ENCODE results near the gene ARGLU1. TPM values are rescaled to one million over a fixed set of nuclear protein-coding genes. Genes with fewer than 3 reads are reported as not detected.
A peak's percentile ranks its signal among the peaks of the same experiment; 100 is the strongest.

Gene ARGLU1
- total and polyA plus RNA-seq, 9 of the 15 experiments (the other 6 are each of a cell fraction or from before 2014, with no cell fraction given) = 19.3 to 99.9 (median 49.3) TPM

DNA sequence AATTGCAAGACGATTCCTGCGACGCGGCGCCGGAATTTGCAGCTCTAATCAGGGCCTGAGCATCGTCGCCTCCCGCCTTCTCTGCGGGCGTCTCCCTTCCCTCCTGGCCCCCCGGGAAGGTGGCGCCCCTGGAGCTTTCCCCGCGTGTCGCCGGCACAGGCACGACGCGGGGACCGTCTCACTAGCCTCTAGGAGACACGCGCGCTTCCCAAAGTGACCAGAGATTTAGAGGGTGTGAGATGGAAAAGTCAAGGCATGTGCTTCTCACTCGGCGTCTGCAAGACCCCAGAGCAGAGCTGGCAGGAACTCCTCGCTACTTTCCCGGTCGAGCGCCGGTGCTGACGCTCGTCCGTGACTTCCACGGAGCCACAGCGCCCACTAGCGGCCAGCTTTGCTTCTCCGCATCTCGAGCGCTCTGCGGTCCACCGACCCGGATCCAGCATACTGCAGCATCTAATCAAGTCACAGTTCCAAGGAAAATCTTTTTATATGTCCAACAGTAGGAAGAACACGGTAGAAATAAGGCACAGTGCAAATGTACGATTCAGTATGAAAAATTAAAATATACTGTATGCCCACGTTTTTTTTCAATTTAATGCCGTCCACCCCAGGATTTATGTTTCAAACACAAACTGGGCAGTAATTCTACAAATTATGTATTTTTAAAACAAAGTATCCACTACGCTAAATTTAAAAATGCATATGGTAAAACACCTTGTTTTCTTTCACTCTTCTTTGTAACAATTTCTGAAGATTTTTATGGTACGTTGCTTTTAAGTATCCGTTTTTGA lies 31.5 kb downstream of the ARGLU1 start (continued):
- peak; percentile 82 for TF ChIP-seq MGA (IDR thresholded peaks at IDR 0.05)
- TF ChIP-seq L3MBTL2 (IDR thresholded peaks at IDR 0.05) = peak; percentile 80; the same call in 1 of the 2 replicates
- no peak for TF ChIP-seq NCOA4 (IDR thresholded peaks at IDR 0.05; ENCODE audit: partially characterized antibody)
- no peak for TF ChIP-seq FOXA3 (CRISPR knock-in tag; conservative IDR thresholded peaks at IDR 0.05 in 1 of 2, IDR thresholded peaks at IDR 0.05 in 1 of 2)
- TF ChIP-seq, protein P1, sequence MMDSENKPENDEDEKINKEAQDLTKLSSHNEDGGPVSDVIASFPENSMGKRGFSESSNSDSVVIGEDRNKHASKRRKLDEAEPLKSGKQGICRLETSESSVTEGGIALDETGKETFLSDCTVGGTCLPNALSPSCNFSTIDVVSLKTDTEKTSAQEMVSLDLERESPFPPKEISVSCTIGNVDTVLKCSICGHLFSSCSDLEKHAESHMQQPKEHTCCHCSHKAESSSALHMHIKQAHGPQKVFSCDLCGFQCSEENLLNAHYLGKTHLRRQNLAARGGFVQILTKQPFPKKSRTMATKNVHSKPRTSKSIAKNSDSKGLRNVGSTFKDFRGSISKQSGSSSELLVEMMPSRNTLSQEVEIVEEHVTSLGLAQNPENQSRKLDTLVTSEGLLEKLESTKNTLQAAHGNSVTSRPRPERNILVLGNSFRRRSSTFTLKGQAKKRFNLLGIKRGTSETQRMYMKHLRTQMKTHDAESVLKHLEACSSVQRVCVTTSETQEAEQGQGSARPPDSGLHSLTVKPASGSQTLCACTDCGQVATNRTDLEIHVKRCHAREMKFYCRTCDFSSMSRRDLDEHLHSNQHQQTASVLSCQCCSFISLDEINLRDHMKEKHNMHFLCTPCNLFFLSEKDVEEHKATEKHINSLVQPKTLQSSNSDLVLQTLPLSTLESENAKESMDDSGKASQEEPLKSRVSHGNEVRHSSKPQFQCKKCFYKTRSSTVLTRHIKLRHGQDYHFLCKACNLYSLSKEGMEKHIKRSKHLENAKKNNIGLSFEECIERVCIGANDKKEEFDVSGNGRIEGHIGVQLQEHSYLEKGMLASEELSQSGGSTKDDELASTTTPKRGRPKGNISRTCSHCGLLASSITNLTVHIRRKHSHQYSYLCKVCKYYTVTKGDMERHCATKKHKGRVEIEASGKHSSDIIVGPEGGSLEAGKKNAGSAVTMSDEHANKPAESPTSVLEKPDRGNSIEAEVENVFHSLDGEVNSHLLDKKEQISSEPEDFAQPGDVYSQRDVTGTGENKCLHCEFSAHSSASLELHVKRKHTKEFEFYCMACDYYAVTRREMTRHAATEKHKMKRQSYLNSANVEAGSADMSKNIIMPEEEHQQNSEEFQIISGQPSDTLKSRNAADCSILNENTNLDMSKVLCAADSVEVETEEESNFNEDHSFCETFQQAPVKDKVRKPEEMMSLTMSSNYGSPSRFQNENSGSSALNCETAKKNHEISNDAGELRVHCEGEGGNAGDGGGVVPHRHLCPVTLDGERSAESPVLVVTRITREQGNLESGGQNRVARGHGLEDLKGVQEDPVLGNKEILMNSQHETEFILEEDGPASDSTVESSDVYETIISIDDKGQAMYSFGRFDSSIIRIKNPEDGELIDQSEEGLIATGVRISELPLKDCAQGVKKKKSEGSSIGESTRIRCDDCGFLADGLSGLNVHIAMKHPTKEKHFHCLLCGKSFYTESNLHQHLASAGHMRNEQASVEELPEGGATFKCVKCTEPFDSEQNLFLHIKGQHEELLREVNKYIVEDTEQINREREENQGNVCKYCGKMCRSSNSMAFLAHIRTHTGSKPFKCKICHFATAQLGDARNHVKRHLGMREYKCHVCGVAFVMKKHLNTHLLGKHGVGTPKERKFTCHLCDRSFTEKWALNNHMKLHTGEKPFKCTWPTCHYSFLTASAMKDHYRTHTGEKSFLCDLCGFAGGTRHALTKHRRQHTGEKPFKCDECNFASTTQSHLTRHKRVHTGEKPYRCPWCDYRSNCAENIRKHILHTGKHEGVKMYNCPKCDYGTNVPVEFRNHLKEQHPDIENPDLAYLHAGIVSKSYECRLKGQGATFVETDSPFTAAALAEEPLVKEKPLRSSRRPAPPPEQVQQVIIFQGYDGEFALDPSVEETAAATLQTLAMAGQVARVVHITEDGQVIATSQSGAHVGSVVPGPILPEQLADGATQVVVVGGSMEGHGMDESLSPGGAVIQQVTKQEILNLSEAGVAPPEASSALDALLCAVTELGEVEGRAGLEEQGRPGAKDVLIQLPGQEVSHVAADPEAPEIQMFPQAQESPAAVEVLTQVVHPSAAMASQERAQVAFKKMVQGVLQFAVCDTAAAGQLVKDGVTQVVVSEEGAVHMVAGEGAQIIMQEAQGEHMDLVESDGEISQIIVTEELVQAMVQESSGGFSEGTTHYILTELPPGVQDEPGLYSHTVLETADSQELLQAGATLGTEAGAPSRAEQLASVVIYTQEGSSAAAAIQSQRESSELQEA (IDR thresholded peaks at IDR 0.05; ENCODE audit: low read depth) = no peak
- TF ChIP-seq RBBP5 (IDR thresholded peaks at IDR 0.05; ENCODE audit: borderline replicate concordance, insufficient read depth, low read length, poor library complexity, severe bottlenecking) = no peak
